HG02885 (cell line): ENCODE results near the gene C6orf89.

Experiments used
- ATAC-seq: cut with Tn5 transposase; IDR thresholded peaks from one replicate; pipeline ENCODE4 v1.9.1; 2021; ENCODE audit warnings: mild to moderate bottlenecking; ENCODE audit not compliant: unreplicated experiment, poor library complexity

C6orf89 gene

GRCh38 chr6:36963451-36964290 is 77.9 kb downstream of the C6orf89 start:
- ATAC-seq: no peak

- no peak for ATAC-seq
Observed at GRCh38 chr6:36964349-36964748, 78.6 kb downstream of the C6orf89 start.

- ATAC-seq: no peak
Observed at GRCh38 chr6:36964908-36965307, 79.2 kb downstream of the C6orf89 start.

GRCh38 chr6:36967301-36967700 is 81.5 kb downstream of the C6orf89 start:
- ATAC-seq: no peak

GRCh38 chr6:36967757-36968156 is 82.0 kb downstream of the C6orf89 start:
- ATAC-seq: no peak

GRCh38 chr6:36968266-36968977 is 82.7 kb downstream of the C6orf89 start:
- no peak for ATAC-seq

GRCh38 chr6:36969240-36969691 is 83.5 kb downstream of the C6orf89 start:
- no peak for ATAC-seq

GRCh38 chr6:36969988-36970891 is 84.5 kb downstream of the C6orf89 start:
- ATAC-seq: no peak

GRCh38 chr6:36970892-36971842 is 85.4 kb downstream of the C6orf89 start:
- ATAC-seq: no peak

- no peak for ATAC-seq
Observed at GRCh38 chr6:36971921-36972673, 86.3 kb downstream of the C6orf89 start.

GRCh38 chr6:36973190-36973589 is 87.4 kb downstream of the C6orf89 start:
- no peak for ATAC-seq

- no peak for ATAC-seq
Observed at GRCh38 chr6:36973647-36974046, 87.9 kb downstream of the C6orf89 start.

- ATAC-seq: no peak
Observed at GRCh38 chr6:36975231-36976006, 89.7 kb downstream of the C6orf89 start.

GRCh38 chr6:36976007-36976264 is 90.2 kb downstream of the C6orf89 start:
- ATAC-seq: no peak

GRCh38 chr6:36976509-36976908 is 90.8 kb downstream of the C6orf89 start:
- ATAC-seq: no peak

- ATAC-seq: no peak
Observed at GRCh38 chr6:36976931-36977330, 91.2 kb downstream of the C6orf89 start.

- ATAC-seq: no peak
Observed at GRCh38 chr6:36977470-36977941, 91.8 kb downstream of the C6orf89 start.
